ENCODE measurements around the gene FAM234B. TPM values are rescaled to one million over a fixed set of nuclear protein-coding genes. Genes with fewer than 3 reads are reported as not detected.
"Not testable (repeated sequence)": the region's sequence is repeated elsewhere in the genome, so short reads cannot be mapped to it uniquely, and the experiment has no call there.

Gene FAM234B
- total RNA-seq, 2 experiments from 2014 or later, result 3.0 to 3.2 TPM

GRCh38 chr12:13033476-13033875 is 10.7 kb upstream of the FAM234B start:
- Histone ChIP-seq H3K9me3 (ENCODE audit: control insufficient read depth in 1 of 2, insufficient read depth in 1 of 2, low read length in 2 of 2) (no peaks in the 10 kb centered on the region), H3K4me3 (ENCODE audit: low read length) (no peak overlapping the region), H3K4me1 (ENCODE audit: insufficient read depth, low read length) (no peaks in the 10 kb centered on the region), H3K27ac (ENCODE audit: low read depth in 1 of 2, low read length in 2 of 2) (no peak overlapping the region), H3K27me3 (ENCODE audit: control insufficient read depth in 1 of 2, insufficient read depth in 2 of 2, low read length in 2 of 2) (no peaks in the 10 kb centered on the region), H3K36me3 (ENCODE audit: insufficient read depth, low read length) (no peaks in the 10 kb centered on the region)
- TF ChIP-seq, protein P1, sequence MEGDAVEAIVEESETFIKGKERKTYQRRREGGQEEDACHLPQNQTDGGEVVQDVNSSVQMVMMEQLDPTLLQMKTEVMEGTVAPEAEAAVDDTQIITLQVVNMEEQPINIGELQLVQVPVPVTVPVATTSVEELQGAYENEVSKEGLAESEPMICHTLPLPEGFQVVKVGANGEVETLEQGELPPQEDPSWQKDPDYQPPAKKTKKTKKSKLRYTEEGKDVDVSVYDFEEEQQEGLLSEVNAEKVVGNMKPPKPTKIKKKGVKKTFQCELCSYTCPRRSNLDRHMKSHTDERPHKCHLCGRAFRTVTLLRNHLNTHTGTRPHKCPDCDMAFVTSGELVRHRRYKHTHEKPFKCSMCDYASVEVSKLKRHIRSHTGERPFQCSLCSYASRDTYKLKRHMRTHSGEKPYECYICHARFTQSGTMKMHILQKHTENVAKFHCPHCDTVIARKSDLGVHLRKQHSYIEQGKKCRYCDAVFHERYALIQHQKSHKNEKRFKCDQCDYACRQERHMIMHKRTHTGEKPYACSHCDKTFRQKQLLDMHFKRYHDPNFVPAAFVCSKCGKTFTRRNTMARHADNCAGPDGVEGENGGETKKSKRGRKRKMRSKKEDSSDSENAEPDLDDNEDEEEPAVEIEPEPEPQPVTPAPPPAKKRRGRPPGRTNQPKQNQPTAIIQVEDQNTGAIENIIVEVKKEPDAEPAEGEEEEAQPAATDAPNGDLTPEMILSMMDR (IDR thresholded peaks at IDR 0.05), result no peak
- Mint-ChIP-seq H3K27ac (no peak overlapping the region), H3K27me3 (no peaks in the 10 kb centered on the region), H3K4me3 (no peak overlapping the region), H3K4me1 (ENCODE audit: low read depth) (no peaks in the 10 kb centered on the region), H3K36me3 (ENCODE audit: low read depth) (no peaks in the 10 kb centered on the region), H3K9me3 (no peaks in the 10 kb centered on the region)
- ChIA-PET POLR2A (no interaction called here), CTCF (no interaction called here)
- intact Hi-C loops (cut with DNase I, micrococcal nuclease), result no loop called here
- no peak for DNase-seq
- no peak for ATAC-seq (ENCODE audit: poor library complexity)

DNA sequence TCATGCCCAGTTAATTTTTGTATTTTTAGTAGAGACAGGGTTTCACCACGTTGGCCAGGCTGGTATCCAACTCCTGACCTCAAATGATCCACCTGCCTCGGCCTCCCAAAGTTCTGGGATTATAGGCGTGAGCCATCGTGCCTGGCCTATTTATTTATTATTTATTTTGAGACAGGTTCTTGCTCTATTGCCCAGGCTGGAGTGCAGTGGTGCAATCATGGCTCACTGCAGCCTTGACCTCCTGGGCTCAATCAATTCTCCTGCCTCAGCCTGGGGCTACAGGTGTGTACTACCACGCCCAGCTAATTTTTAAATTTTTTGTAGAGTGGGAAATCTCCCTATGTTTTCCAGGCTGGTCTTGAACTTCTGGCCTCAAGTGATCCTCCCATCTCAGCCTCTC is 8.8 kb upstream of the FAM234B start:
- CTCF ChIA-PET; H3K27ac Mint-ChIP-seq; H3K9me3 Mint-ChIP-seq; H3K27me3 ChIP-seq (ENCODE audit: control insufficient read depth in 1 of 2, insufficient read depth in 2 of 2, low read length in 2 of 2); H3K4me1 ChIP-seq (ENCODE audit: insufficient read depth, low read length); H3K9me3 ChIP-seq (ENCODE audit: control insufficient read depth in 1 of 2, insufficient read depth in 1 of 2, low read length in 2 of 2); ATAC-seq (ENCODE audit: poor library complexity); H3K4me3 Mint-ChIP-seq; H3K4me3 ChIP-seq (ENCODE audit: low read length); DNase-seq; H3K27me3 Mint-ChIP-seq; intact Hi-C loops (cut with DNase I, micrococcal nuclease); H3K27ac ChIP-seq (ENCODE audit: low read depth in 1 of 2, low read length in 2 of 2); H3K36me3 Mint-ChIP-seq (ENCODE audit: low read depth); H3K4me1 Mint-ChIP-seq (ENCODE audit: low read depth); POLR2A ChIA-PET; H3K36me3 ChIP-seq (ENCODE audit: insufficient read depth, low read length): not testable (repeated sequence)

- H3K36me3 ChIP-seq (ENCODE audit: insufficient read depth, low read length), result no peaks in the 10 kb centered on the region
- ATAC-seq (ENCODE audit: poor library complexity), result no peak
- no peak overlapping the region for H3K27ac ChIP-seq (ENCODE audit: low read depth in 1 of 2, low read length in 2 of 2)
- H3K9me3 ChIP-seq (ENCODE audit: control insufficient read depth in 1 of 2, insufficient read depth in 1 of 2, low read length in 2 of 2), result no peaks in the 10 kb centered on the region
- Mint-ChIP-seq H3K4me1 (ENCODE audit: low read depth) (no peaks in the 10 kb centered on the region), H3K27me3 (no peaks in the 10 kb centered on the region), H3K9me3 (no peaks in the 10 kb centered on the region), H3K27ac (no peak overlapping the region), H3K4me3 (no peak overlapping the region), H3K36me3 (ENCODE audit: low read depth) (no peaks in the 10 kb centered on the region)
- intact Hi-C loops (cut with DNase I, micrococcal nuclease), result no loop called here
- ChIA-PET POLR2A (interaction anchor here (0.6 to 1.5 kb wide), 2 partner anchors 12 to 175 kb away, joined by 3 read pairs; no protein-coding TSS in a partner anchor), CTCF (no interaction called here)
- H3K4me3 ChIP-seq (ENCODE audit: low read length), result no peak overlapping the region
- no peak for DNase-seq
- TF ChIP-seq, protein P1 (IDR thresholded peaks at IDR 0.05), result no peak
- H3K4me1 ChIP-seq (ENCODE audit: insufficient read depth, low read length), result no peaks in the 10 kb centered on the region
- no peaks in the 10 kb centered on the region for H3K27me3 ChIP-seq (ENCODE audit: control insufficient read depth in 1 of 2, insufficient read depth in 2 of 2, low read length in 2 of 2)
Observed at GRCh38 chr12:13036881-13037280, 7.3 kb upstream of the FAM234B start.

DNA sequence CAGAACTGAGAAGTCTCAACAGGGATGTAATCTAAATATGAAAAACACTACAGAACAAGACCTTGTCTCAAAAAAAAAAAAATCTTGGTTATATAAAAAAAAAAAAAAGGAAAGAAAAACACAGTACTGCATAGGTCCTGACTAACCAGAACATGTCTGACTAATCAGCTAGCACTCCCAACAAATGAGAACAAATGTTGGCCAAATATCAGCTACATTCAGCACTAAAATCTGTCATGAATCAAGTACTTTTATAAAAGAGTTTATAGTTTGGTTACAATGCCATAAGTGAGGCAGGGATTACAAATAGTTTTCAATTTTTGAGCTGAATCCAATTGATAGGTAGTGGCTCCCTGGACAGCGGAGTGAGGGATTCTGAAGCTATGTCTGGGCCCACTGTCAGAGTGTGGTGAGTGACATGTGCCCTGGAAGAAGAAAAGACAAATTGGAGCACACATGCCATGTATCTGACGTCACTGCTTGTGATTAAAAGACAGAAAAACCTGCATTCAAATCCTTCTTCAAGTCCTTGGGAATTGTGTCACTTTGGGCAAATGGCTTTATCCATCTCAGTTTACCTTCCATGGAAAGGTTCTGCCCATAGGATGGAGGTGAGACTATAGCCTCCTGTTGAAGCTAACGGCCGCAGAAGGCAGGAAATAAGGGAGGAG is 5.6 kb upstream of the FAM234B start:
- CTCF ChIA-PET, result no interaction called here

More for the DNA sequence above, 5.6 kb upstream of the FAM234B start:
- Histone ChIP-seq H3K27me3 (ENCODE audit: control insufficient read depth in 1 of 2, insufficient read depth in 2 of 2, low read length in 2 of 2) (no peaks in the 10 kb centered on the region), H3K4me3 (ENCODE audit: low read length) (no peak overlapping the region), H3K27ac (ENCODE audit: low read depth in 1 of 2, low read length in 2 of 2) (no peak overlapping the region), H3K9me3 (ENCODE audit: control insufficient read depth in 1 of 2, insufficient read depth in 1 of 2, low read length in 2 of 2) (no peaks in the 10 kb centered on the region), H3K36me3 (ENCODE audit: insufficient read depth, low read length) (no peaks in the 10 kb centered on the region), H3K4me1 (ENCODE audit: insufficient read depth, low read length) (no peaks in the 10 kb centered on the region)
- Mint-ChIP-seq H3K4me1 (ENCODE audit: low read depth) (no peaks in the 10 kb centered on the region), H3K9me3 (no peaks in the 10 kb centered on the region), H3K4me3 (no peak overlapping the region), H3K27ac (no peak overlapping the region), H3K36me3 (ENCODE audit: low read depth) (no peaks in the 10 kb centered on the region), H3K27me3 (no peaks in the 10 kb centered on the region)
- TF ChIP-seq, protein P1 (IDR thresholded peaks at IDR 0.05), result no peak
- intact Hi-C loops (cut with DNase I, micrococcal nuclease), result no loop called here
- DNase-seq (no peak), ATAC-seq (ENCODE audit: poor library complexity) (no peak)
- POLR2A ChIA-PET, result no interaction called here
